ENCODE data around the gene DGKB.

DGKB gene

DNA sequence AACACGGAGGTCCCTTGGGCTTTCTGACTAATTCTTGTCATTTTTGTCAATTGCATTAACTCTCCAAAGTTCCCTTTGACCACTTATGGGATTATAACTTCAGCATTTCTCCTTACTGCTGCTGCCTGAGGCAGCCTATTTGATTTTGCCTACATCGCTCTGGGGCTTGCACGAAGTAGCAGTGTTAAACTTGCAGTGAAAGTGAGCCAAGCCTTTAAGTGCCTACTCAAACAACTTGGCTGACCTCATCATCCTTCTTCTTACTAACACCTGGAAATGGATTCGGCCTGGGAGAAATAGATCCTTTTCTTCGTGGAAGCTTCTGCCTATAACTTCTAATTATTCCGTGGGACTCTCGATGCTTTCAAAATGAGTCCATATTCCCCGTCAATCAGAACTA, 76.6 kb downstream of the DGKB start:
- in situ Hi-C loops (cut with MboI; ENCODE audit: low sequenced_read_pairs) = no loop called here

GRCh38 chr7:14822481-14822854, 80.1 kb downstream of the DGKB start:
- in situ Hi-C loops (cut with MboI; ENCODE audit: low sequenced_read_pairs) = no loop called here

GRCh38 chr7:14821757-14822480, 80.6 kb downstream of the DGKB start:
- in situ Hi-C loops (cut with MboI; ENCODE audit: low sequenced_read_pairs) = no loop called here

- in situ Hi-C loops (cut with MboI; ENCODE audit: low sequenced_read_pairs) = no loop called here
These were observed 83.7 kb downstream of the DGKB start for GRCh38 chr7:14818871-14819270.

DNA sequence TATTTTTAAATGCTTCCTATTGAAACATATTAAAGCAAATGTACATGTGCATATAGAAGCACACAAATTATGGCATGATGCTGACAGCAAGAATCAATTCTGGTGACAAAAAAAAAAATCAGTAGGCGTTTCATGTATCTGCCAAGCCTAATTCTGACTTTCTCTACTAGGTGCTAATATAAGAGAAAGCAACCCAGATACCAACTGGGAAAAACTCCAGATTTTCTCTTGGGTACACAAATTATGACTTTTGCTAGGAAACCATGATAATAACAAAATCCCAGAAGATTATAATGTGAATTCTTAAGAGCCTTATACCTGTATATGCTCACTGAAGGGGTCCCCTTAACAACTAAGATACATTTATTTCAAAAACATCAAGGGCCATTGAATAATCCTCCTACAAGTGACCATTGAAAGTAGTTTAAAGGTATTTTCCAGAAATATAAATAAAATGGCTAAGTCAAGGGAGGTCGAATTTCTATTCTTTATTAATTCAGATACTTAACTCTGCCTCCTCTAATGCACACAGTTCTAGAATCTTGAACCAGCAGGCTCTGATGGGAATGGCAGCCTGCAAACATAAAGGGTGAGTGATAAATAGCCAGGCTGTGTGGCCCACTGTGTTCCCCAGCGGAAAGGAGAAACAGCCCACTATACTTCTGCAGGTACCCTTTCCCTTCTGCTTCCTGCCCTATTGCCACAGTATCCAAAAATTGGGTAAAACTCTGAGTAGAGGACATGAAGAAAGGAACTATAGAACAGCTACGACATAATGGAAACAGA, 84.5 kb downstream of the DGKB start:
- in situ Hi-C loops (cut with MboI; ENCODE audit: low sequenced_read_pairs) = no loop called here

DNA sequence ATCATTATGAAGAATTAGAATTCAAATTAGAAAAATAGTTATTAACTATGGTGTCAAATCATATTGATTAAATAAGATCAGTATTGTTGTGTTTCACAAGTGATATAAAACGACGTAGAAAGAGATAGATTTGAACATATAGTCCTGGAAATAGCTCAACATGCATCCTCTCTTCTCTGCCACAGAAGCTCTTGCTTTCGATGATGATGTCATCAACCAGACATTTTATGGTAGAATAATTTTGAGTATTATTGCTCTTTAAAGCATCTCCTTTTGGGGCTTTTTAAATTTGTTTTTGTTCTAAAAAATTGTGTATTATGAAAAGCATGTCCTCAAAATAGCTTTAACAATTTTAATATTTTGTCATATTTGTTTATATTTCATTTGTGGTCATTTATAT, 95.0 kb downstream of the DGKB start:
- in situ Hi-C loops (cut with MboI; ENCODE audit: low sequenced_read_pairs) = no loop called here

DNA sequence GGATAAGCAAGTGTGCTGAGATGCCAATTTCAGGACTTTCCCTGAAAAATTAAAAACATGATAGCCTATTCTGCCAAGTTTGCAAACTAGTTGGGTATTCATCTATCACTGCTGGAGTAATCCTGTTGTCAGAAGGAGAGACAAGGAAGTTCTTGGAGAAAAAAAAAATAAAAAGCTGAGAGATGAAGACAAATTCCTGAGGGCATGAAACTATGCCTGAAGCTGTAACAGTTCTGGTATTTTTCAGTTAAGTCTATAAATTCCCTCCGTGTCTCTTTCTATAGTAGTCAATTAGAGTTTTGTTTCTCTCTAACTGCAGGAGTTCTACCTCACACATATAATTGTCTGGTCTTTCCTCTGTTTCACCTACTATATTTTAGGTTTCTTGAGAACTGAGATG, 95.7 kb downstream of the DGKB start:
- in situ Hi-C loops (cut with MboI; ENCODE audit: low sequenced_read_pairs) = no loop called here

DNA sequence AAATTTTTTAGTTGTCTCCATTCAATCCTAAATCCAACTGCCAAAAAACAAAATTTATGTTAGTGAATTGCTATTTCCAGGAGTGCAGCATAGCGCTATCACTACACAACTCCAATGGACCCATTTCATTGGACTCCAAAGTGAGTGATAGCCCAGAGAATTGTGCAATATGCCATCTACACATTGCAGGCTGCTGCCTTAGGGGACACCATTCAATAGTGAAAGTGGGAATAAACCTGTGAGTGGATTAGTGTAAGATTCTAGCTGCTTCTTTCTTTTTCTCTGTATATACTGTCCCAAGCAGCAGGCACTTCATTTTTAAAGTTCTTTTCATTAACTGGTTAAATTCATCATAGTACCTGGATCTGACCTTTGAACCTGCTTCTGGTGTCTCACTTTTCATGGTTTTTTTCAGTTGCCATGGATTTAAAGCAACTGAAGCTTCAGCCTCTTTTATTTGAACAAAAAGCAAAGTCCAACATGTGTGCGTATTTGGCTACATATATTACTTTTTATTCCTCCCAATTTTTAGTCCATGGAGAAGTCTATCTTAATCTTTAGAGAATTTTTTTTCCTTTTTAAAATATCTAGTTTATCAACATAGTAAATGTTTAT, 97.3 kb downstream of the DGKB start:
- in situ Hi-C loops (cut with MboI; ENCODE audit: low sequenced_read_pairs) = no loop called here

GRCh38 chr7:14800664-14801063, 101.9 kb downstream of the DGKB start:
- in situ Hi-C loops (cut with MboI; ENCODE audit: low sequenced_read_pairs) = no loop called here

DNA sequence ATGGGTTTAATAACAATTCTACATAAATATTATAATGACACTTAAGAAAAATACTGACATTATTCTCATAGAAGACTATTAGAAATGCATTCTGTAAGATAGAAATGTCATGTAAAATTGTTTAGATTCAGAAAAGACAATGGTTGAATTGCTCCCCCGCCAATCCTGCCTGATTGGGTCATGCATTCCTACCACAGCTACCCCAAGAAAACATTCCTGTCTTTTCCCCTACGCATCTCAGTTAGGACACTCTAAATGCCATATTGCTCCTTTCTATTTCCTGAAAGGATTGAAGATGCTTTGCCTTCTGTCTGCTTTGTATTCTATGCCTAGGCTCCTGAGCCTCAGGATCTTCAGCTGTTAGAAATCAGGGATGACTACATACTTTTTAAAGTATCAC, 109.4 kb downstream of the DGKB start:
- in situ Hi-C loops (cut with MboI; ENCODE audit: low sequenced_read_pairs) = no loop called here

DNA sequence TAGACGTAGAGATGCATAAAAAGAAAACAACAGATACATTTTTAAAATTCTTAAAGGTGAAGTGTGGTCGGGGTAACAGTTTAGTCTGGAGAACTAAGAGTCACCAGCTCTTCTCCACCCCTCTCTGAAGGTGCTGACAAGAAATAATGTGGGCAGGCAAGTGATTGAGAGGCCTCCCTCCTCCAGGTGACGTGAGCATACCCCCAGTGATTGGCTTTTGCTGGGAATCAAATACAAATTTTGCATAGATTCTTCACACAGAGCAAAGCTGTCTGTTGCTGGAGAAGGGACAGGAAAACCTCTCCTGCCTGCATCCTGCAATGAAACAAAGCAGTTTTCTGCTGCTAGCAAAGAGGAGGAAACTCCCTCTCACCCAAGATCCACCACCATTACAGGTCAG, 115.0 kb downstream of the DGKB start:
- in situ Hi-C loops (cut with MboI; ENCODE audit: low sequenced_read_pairs) = no loop called here

DNA sequence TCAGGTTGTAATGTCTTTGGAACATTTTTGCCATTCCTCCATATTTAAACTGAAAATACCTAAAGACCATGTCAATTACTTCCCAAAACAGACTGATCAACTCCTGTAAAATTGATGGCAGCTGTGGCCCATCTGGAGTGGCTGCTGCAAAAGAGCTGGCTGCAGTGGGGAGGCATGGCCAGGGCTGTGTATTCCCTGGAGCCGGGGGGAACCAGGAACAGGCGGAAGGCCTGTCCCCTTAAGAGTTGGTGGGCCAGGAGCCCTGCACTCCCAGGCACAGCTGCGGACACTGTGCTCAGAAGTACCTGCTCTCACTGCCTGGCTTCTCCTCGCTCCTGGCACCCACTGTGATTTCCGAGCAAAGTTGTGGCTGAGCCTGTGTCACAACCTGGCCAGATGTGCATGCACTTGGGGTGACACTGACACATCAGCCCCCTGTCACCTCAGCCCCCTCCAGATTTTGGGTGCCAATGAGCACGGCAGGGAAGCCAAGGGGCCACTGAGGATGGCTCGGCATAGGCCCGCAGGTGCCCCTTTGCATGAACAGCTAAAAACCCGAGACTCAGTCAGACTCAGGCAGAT, 116.1 kb downstream of the DGKB start:
- in situ Hi-C loops (cut with MboI; ENCODE audit: low sequenced_read_pairs) = no loop called here

DNA sequence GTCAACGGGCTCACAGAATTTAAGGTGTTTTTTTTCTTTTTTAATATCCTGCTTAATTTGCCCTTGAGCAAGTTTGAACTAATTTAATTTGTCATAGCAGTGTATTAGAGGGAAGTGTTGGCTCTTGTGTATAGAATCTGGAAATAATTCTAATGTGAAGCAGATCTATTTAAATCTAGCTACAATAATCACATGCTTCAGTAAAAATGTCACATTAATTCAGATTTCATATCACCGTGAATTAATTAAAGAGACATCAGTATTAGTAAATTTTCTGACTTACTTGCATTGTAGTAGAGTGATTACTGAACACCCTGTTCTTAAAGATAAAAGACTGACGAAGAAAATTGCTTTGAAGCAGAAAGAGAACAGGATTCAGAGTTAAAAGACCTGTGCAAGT, 124.7 kb downstream of the DGKB start:
- in situ Hi-C loops (cut with MboI; ENCODE audit: low sequenced_read_pairs) = no loop called here

DNA sequence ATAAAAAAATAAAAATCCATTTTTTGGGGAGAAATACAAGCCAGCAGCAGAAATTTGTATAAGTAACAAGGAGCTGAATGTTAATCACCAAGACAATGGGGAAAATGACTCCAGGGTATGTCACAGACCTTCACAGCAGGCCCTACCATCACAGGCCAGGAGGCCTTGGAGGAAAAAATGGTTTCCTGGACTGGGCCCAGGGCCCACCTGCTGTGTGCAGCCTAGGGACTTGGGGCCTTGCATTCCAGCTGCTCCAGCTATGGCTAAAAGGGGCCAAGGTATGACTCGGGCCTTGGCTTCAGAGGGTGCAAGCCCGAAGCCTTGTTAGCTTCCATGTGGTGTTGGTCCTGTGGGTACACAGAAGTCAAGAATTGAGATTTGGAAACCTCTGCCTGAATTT, 126.3 kb downstream of the DGKB start:
- in situ Hi-C loops (cut with MboI; ENCODE audit: low sequenced_read_pairs) = no loop called here

GRCh38 chr7:14773729-14774271, 128.8 kb downstream of the DGKB start:
- in situ Hi-C loops (cut with MboI; ENCODE audit: low sequenced_read_pairs) = no loop called here

GRCh38 chr7:14770614-14771013, 131.9 kb downstream of the DGKB start:
- in situ Hi-C loops (cut with MboI; ENCODE audit: low sequenced_read_pairs) = no loop called here

GRCh38 chr7:14769261-14769660, 133.3 kb downstream of the DGKB start:
- in situ Hi-C loops (cut with MboI; ENCODE audit: low sequenced_read_pairs) = no loop called here

DNA sequence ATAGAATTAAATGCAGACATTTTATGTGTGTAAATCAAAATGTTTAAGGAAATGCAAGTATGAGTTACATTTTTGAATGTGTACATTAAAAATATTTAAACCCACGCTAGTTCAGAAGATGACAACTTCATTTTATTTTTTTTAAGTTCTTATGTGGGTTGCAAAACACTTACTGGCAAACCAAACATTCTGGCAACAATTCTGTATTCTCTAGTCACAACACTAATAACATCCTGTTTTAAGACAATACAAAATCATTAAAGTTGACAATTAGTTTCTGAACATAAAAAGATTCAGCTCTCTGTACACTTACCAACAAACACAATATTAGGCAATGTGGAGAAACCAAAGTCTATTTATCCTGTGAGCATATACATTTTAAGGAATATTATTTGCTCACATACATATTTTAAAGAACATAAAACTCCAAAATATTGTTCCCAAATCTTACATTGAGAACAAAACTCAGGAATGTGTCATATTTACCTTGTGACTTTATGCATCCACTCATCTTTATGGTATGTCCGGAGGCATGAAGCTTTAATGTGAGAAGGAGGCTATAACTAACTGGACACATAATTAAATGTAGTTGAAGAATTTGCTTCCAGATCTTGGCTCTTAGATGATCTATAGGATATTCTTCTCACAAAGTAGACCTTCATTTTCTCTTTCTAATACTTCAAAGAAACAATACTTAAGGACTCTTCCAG, 134.7 kb downstream of the DGKB start:
- in situ Hi-C loops (cut with MboI; ENCODE audit: low sequenced_read_pairs) = no loop called here

DNA sequence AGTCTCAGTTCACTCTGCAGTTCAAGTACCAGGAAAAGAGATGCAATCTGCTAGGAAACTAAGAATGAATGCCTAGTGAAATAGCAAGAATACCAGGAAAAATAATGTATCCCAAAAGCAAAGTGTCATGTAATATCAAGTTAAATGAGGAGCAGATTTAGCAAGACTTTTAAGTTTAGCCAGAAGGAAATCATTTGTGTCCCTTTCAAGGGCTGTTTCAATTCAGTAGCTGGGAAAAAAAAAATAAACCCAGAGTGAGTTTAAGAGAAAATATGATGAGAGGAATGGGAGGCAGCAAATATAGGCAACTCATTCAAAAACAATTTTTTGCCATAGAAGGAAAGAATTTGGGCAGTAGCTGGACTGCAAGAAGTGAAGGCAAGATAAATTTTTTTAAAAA, 135.8 kb downstream of the DGKB start:
- in situ Hi-C loops (cut with MboI; ENCODE audit: low sequenced_read_pairs) = no loop called here

DNA sequence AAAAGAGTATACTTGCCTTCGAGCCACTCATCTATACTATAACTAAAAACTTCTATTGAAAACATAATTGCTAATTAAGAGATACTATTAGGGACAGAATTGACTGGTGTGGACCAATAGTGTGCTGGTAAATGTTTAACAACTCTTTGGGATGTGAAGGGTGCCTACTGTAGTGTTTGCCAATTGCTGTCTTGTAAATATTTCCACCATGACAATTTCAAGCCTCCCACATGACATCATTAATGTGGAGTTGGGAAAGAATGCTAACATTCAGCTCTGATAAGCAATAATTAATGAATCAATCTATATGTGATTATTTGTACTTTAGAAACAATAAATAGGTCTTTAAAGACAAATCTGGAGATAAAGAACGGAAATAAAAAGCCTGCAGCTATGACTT, 136.8 kb downstream of the DGKB start:
- in situ Hi-C loops (cut with MboI; ENCODE audit: low sequenced_read_pairs) = no loop called here

GRCh38 chr7:14762561-14762960, 140.0 kb downstream of the DGKB start:
- in situ Hi-C loops (cut with MboI; ENCODE audit: low sequenced_read_pairs) = no loop called here

Data from hTERT RPE-1 (cell line).